Measurements from ENCODE around the gene GPATCH4.

DNA sequence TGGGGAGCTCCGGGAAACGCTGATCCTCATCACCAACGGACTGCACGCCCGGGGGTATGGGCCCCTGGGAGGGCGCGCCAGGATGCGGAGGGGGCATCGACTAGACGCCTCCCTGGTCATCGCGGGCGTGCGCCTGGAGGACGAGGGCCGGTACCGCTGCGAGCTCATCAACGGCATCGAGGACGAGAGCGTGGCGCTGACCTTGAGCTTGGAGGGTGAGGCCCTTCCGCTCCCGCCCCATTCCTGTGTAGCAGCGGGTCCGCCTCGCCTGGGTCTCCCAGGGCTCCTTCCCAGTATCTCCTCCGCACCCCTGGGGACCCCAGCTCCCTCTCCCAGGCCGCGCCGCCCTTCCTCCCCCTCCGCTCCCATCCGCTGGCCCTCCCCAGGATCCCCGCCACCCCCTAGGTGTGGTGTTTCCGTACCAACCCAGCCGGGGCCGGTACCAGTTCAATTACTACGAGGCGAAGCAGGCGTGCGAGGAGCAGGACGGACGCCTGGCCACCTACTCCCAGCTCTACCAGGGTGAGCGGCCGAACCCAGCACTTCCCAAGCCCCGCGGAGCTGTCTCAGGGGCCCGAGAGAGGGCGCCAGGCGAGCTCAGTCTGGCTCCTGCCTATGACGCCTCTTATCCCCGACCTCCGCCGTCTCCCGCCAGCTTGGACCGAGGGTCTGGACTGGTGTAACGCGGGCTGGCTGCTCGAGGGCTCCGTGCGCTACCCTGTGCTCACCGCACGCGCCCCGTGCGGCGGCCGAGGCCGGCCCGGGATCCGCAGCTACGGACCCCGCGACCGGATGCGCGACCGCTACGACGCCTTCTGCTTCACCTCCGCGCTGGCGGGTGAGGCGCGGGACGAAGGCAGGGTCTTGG lies 22.9 kb upstream of the GPATCH4 start:
- TF ChIP-seq POLR2AphosphoS5 (IDR thresholded peaks at IDR 0.05; ENCODE audit: low read depth, low read length) (no peak), POLR2A (IDR thresholded peaks at IDR 0.05; ENCODE audit: low read depth, low read length) (no peak)

All from GM12892 (cell line).